Measurements from ENCODE around the gene DNAH1. TPM values are rescaled to one million over a fixed set of nuclear protein-coding genes. Genes with fewer than 3 reads are reported as not detected.

DNAH1 gene
- total and polyA plus RNA-seq, 7 donors, result 1.2 to 8.6 (median 4.6) TPM

- Histone ChIP-seq H3K36me3 (no peaks in the 10 kb centered on the region), H3K27ac (no peak overlapping the region), H3K9me3 (no peaks in the 10 kb centered on the region), H3K4me3 (peak overlapping the region in 1 of 4 donors; percentile 13), H3K27me3 (no peaks in the 10 kb centered on the region), H3K4me1 (peaks cover 0 to 15% (median 7%) of the 10 kb centered on the region in 4 donors)
- 89 to 90% methylated on average over 25 of the region's 25 CpGs for WGBS, 2 donors
- intact Hi-C loops (cut with DNase I), result no loop called here
- TF ChIP-seq EP300 (IDR thresholded peaks at IDR 0.05) (no peak), POLR2A (IDR thresholded peaks at IDR 0.05) (no peak), POLR2AphosphoS5 (IDR thresholded peaks at IDR 0.05) (no peak)
- TF ChIP-seq, protein P1, sequence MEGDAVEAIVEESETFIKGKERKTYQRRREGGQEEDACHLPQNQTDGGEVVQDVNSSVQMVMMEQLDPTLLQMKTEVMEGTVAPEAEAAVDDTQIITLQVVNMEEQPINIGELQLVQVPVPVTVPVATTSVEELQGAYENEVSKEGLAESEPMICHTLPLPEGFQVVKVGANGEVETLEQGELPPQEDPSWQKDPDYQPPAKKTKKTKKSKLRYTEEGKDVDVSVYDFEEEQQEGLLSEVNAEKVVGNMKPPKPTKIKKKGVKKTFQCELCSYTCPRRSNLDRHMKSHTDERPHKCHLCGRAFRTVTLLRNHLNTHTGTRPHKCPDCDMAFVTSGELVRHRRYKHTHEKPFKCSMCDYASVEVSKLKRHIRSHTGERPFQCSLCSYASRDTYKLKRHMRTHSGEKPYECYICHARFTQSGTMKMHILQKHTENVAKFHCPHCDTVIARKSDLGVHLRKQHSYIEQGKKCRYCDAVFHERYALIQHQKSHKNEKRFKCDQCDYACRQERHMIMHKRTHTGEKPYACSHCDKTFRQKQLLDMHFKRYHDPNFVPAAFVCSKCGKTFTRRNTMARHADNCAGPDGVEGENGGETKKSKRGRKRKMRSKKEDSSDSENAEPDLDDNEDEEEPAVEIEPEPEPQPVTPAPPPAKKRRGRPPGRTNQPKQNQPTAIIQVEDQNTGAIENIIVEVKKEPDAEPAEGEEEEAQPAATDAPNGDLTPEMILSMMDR (IDR thresholded peaks at IDR 0.05), result no peak
- DNase-seq, result no peak
These were observed 127.9 kb downstream of the DNAH1 start for GRCh38 chr3:52443791-52444687.

DNA sequence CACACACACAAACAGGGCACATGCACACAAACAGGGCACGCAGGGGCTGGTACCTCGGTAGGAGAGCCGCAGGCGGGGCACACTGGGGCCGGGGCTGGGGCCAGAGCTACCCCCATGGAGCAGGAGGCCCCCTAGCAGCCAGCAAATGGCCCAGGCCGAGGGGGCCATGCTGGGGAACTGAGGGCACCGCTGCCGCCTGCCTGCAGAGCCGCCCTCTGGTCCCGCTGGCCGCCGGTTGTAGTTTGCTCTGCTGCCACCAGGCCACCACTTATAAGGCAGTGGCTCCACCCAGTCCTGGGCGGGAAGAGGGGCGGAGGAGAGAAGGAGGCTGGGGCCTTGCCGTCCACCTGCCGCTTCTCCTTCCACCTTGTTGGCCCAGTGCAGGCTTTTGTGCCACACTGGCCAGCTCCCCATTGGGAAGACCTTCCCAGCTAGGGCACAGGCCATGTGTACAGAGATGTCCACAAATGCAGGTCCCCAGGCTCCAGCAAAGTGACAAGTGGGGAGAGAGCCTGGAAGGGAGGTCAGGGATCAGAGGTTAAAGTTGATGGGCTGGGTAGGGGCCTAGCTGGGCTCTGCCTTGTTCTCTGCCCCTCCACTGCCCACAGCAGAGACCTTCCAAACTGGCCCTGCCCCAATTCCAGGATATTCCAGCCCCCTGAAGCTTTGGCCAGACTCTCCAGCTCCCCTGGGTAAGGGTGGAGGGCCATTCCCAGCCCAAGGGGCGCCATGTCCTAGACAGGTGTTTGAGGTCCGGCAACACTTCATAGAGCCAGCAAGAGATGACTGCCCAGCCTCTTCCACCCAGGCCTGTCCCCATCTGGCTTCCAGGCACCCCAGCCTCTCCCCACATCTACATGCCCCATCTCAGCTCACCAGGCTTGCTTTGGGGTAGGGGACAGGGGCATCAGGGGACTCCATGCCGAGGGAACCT is 129.0 kb downstream of the DNAH1 start, which contains the start of gene SEMA3G:
Gene SEMA3G, minus strand, starts transcription at position 244 of the 934 bp plus-strand sequence. Its CDS starts 76 bp downstream, at position 168.
- TF ChIP-seq EP300 (IDR thresholded peaks at IDR 0.05), result no peak
- TF ChIP-seq POLR2AphosphoS5 (IDR thresholded peaks at IDR 0.05), result peak in 1 of 4 donors; percentile 58
- TF ChIP-seq, protein P1 (IDR thresholded peaks at IDR 0.05), result peak; percentile 49 to 75 (median 63)
- Histone ChIP-seq H3K4me1 (peaks cover 0 to 17% (median 8%) of the 10 kb centered on the region in 4 donors), H3K9me3 (no peaks in the 10 kb centered on the region), H3K27me3 (no peaks in the 10 kb centered on the region), H3K27ac (no peak within 1 kb of the TSS), H3K4me3 (peak within 1 kb of the TSS in 3 of 4 donors; percentile 16 to 24 (median 21)), H3K36me3 (no peaks in the 10 kb centered on the region)
- 22 to 30% methylated on average over 19 of the region's 19 CpGs for WGBS, 2 donors
- peak; percentile 81 for DNase-seq
- intact Hi-C loops (cut with DNase I), result no loop called here

DNA sequence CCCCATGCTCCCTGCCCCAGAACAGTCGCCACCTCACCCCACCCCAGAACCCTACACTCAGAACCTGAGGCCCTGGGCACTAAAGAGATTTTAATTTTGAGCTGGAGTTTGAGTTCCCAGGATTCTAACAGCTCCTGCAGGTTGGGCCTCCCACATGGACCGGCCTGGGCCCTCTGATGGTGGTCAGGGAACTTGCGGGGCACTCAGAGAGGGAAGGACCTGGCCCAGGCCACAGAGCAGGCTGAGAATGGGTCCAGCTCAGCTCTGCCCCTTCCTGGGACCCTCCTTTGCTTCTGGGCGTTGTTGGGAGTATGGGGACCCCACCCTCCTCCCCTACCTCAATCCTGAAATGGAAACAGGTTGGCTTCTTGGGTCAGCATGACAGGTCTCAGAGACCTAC is 129.9 kb downstream of the DNAH1 start:
- peaks cover 0 to 17% (median 8%) of the 10 kb centered on the region in 4 donors for H3K4me1 ChIP-seq
- no peak for DNase-seq
- 86 to 88% methylated on average over 4 of the region's 4 CpGs for WGBS, 2 donors
- H3K4me3 ChIP-seq, result no peak overlapping the region
- no peaks in the 10 kb centered on the region for H3K27me3 ChIP-seq
- H3K9me3 ChIP-seq, result no peaks in the 10 kb centered on the region
- no peak overlapping the region for H3K27ac ChIP-seq
- intact Hi-C loops (cut with DNase I), result no loop called here
- TF ChIP-seq, protein P1 (IDR thresholded peaks at IDR 0.05), result no peak
- TF ChIP-seq EP300 (IDR thresholded peaks at IDR 0.05) (no peak), POLR2AphosphoS5 (IDR thresholded peaks at IDR 0.05) (no peak), POLR2A (IDR thresholded peaks at IDR 0.05) (no peak)
- no peaks in the 10 kb centered on the region for H3K36me3 ChIP-seq

GRCh38 chr3:52446631-52447511 is 130.8 kb downstream of the DNAH1 start:
- Histone ChIP-seq H3K4me1 (peaks cover 0 to 17% (median 8%) of the 10 kb centered on the region in 4 donors), H3K36me3 (no peaks in the 10 kb centered on the region), H3K9me3 (no peaks in the 10 kb centered on the region), H3K4me3 (no peak overlapping the region), H3K27me3 (no peaks in the 10 kb centered on the region), H3K27ac (no peak overlapping the region)
- WGBS, 2 donors, result 37 to 39% methylated on average over 13 of the region's 13 CpGs
- intact Hi-C loops (cut with DNase I), result loop anchor here (1.0 kb wide), 1 partner anchor 19 kb away; no protein-coding TSS in a partner anchor
- TF ChIP-seq, protein P1 (IDR thresholded peaks at IDR 0.05), result peak; percentile 98 to 100 (median 100)
- no peak for TF ChIP-seq EP300 (IDR thresholded peaks at IDR 0.05)
- TF ChIP-seq POLR2AphosphoS5 (IDR thresholded peaks at IDR 0.05), result no peak
- peak; percentile 81 for DNase-seq
